A549 (cell line): Measurements from ENCODE around the gene STARD3NL. TPM values are rescaled to one million over a fixed set of nuclear protein-coding genes. Genes with fewer than 3 reads are reported as not detected.

Experiments used
- ATAC-seq, 2 experiments: fragments of 200-7000 bp in 1 of 2; fragments of >200 bp in 1 of 2; cut with Nextera tagmentation in 1 of 2; cut with Tn5 transposase in 1 of 2; 3 replicates each; pipeline versions ENCODE4 v1.8.0 to v1.9.1; 2018 to 2020; ENCODE audit warnings: mild to moderate bottlenecking in 1 of 2, moderate library complexity in 1 of 2
- CTCF ChIA-PET: fragments of 300-600 bp; sonication (Branson Sonifier 250); formaldehyde crosslinking; extraction: SDS; loops from one replicate; lab custom pipeline; 2021; ENCODE audit warnings: antibody characterized with exemption, inconsistent platforms; lab: Yijun Ruan, JAX
- POLR2A ChIA-PET: fragments of 350-600 bp; formaldehyde crosslinking; extraction: SDS; loops from one replicate; lab custom pipeline; 2021; ENCODE audit warnings: antibody characterized with exemption, inconsistent platforms; lab: Yijun Ruan, JAX
- DNase-seq, 2 experiments: peaks; one replicate each; pipeline versions ENCODE4 v3.0.0 to v3.0.0-alpha.2; 2011 to 2016; ENCODE audit warnings: low read depth in 1 of 2, low spot score in 1 of 2
- FAIRE-seq: peaks from 2 replicates; lab custom pipeline; 2011; peaks lifted over from hg19 to GRCh38; lab: Jason Lieb, UNC
- H3K27ac ChIP-seq, 2 experiments: fragments of >200 bp; sonication (Bioruptor Twin); formaldehyde crosslinking; 3 replicates each; pipeline ENCODE4 v1.5.1; 2016 to 2017
- H3K4me1 ChIP-seq: fragments of >200 bp; sonication (Bioruptor Twin); formaldehyde crosslinking; 3 replicates; pipeline ENCODE4 v1.6.1; 2016
- H3K4me2 ChIP-seq: fragments of >200 bp; sonication (Bioruptor Twin); formaldehyde crosslinking; 3 replicates; pipeline ENCODE4 v1.6.1; 2016
- H3K4me3 ChIP-seq: fragments of >200 bp; sonication (Bioruptor Twin); formaldehyde crosslinking; 3 replicates; pipeline ENCODE4 v1.5.1; 2016
- H3K9me3 ChIP-seq: fragments of >200 bp; sonication (Bioruptor Twin); formaldehyde crosslinking; 3 replicates; pipeline ENCODE4 v1.6.1; 2016
- ATOH8 ChIP-seq: fragments of 250-450 bp; sonication (Bioruptor Pico); IDR thresholded peaks from 2 replicates; pipeline ENCODE4 v1.5.0; 2020; ENCODE audit warnings: low read depth, mild to moderate bottlenecking, moderate library complexity
- BCL3 ChIP-seq: fragments of >200 bp; sonication (Bioruptor Twin); formaldehyde crosslinking; IDR thresholded peaks from 3 replicates; pipeline ENCODE4 v1.6.1; 2016
- BHLHE40 ChIP-seq: IDR thresholded peaks from 2 replicates; pipeline ENCODE4 v1.6.1; 2012; ENCODE audit warnings: low read depth, low read length, inconsistent platforms
- CBX2 ChIP-seq: fragments of 200-600 bp; sonication (generic); IDR thresholded peaks from 2 replicates; pipeline ENCODE4 v1.6.1; 2016; ENCODE audit warnings: low read depth, mild to moderate bottlenecking, borderline replicate concordance
- CBX8 ChIP-seq: fragments of 200-600 bp; sonication (generic); IDR thresholded peaks from 2 replicates; pipeline ENCODE4 v1.6.1; 2016
- CTCF ChIP-seq: fragments of >200 bp; sonication (Bioruptor Twin); formaldehyde crosslinking; IDR thresholded peaks from 3 replicates; pipeline ENCODE4 v1.5.1; 2016
- EHF ChIP-seq: fragments of 250-450 bp; sonication (Bioruptor Pico); IDR thresholded peaks from 2 replicates; pipeline ENCODE4 v1.5.0; 2020; ENCODE audit warnings: mild to moderate bottlenecking
- FOXS1 ChIP-seq: fragments of 250-450 bp; sonication (Bioruptor Pico); IDR thresholded peaks from 2 replicates; pipeline ENCODE4 v1.5.0; 2020; ENCODE audit warnings: mild to moderate bottlenecking, moderate library complexity
- GATA3 ChIP-seq: IDR thresholded peaks from 2 replicates; pipeline ENCODE4 v1.6.1; 2012; ENCODE audit warnings: borderline replicate concordance
- HES2 ChIP-seq: fragments of >200 bp; sonication (Bioruptor Twin); formaldehyde crosslinking; IDR thresholded peaks from 2 replicates; pipeline ENCODE4 v1.6.1; 2016
- HOXB13 ChIP-seq: fragments of 250-450 bp; sonication (Bioruptor Pico); IDR thresholded peaks from 2 replicates; pipeline ENCODE4 v1.5.0; 2020; ENCODE audit warnings: low read depth, mild to moderate bottlenecking, moderate library complexity
- KDM1A ChIP-seq: fragments of 200-600 bp; sonication (generic); IDR thresholded peaks from 2 replicates; pipeline ENCODE4 v1.6.1; 2016; ENCODE audit warnings: low read depth, mild to moderate bottlenecking
- MYC ChIP-seq: IDR thresholded peaks from 2 replicates; pipeline ENCODE4 v1.6.1; 2012; ENCODE audit warnings: mild to moderate bottlenecking, inconsistent platforms, low read length, improper control_type of control experiment, borderline replicate concordance
- NPAS2 ChIP-seq: fragments of 250-450 bp; sonication (Bioruptor Pico); IDR thresholded peaks from 2 replicates; pipeline ENCODE4 v1.8.0; 2022; ENCODE audit warnings: mild to moderate bottlenecking, moderate library complexity, borderline replicate concordance
- PHF8 ChIP-seq: fragments of 200-600 bp; sonication (generic); IDR thresholded peaks from 2 replicates; pipeline ENCODE4 v1.6.1; 2016; ENCODE audit warnings: low read depth, mild to moderate bottlenecking, antibody characterized with exemption, moderate library complexity, borderline replicate concordance
- RARB ChIP-seq: fragments of 250-450 bp; sonication (Bioruptor Pico); IDR thresholded peaks from 2 replicates; pipeline ENCODE4 v1.8.0; 2021; ENCODE audit warnings: mild to moderate bottlenecking, moderate library complexity
- REST ChIP-seq: fragments of 200-600 bp; sonication (generic); IDR thresholded peaks from 2 replicates; pipeline ENCODE4 v1.6.1; 2016; ENCODE audit warnings: antibody characterized with exemption, mild to moderate bottlenecking, moderate library complexity
- SMC3 ChIP-seq: fragments of >200 bp; sonication (Bioruptor Twin); formaldehyde crosslinking; IDR thresholded peaks from 3 replicates; pipeline ENCODE4 v1.6.1; 2018; ENCODE audit warnings: inconsistent platforms
- USF2 ChIP-seq: fragments of 450-650 bp; IDR thresholded peaks from 2 replicates; pipeline ENCODE4 v1.6.1; 2014; ENCODE audit warnings: antibody characterized with exemption
- ZNF302 ChIP-seq: fragments of 250-450 bp; sonication (Bioruptor Pico); IDR thresholded peaks from 2 replicates; pipeline ENCODE4 v1.9.0; 2021; ENCODE audit warnings: inconsistent platforms, mild to moderate bottlenecking, moderate library complexity
- WGBS: methylation state at CpG from one replicate; pipeline ENCODE4 v1.1.6; 2017; ENCODE audit errors: missing lambda C conversion rate; 5-methylcytosine and 5-hydroxymethylcytosine counted together
- polyA plus RNA-seq, 4 experiments: library from polyadenylated mRNA; depleted of rRNA in 3 of 4; stranded (reverse); fragments of >200 nt; fragmentation: RNase III in 1 of 4; extraction: RNeasy Plus Mini Kit Qiagen cat#74134 plus additional on column Dnase treatment in 1 of 4; gene quantifications; 2 replicates in 3 of 4; 3 replicates in 1 of 4; pipeline ENCODE4 v1.2.3, GENCODE V29; 2011 to 2017

Gene STARD3NL
- polyA plus RNA-seq, 2 of the 4 experiments (the other 2 are of a cell fraction): 57.9 to 104 TPM

GRCh38 chr7:38220452-38220851 is 42.4 kb downstream of the STARD3NL start:
- Histone ChIP-seq H3K4me2 (no peak overlapping the region), H3K9me3 (no peaks in the 10 kb centered on the region), H3K27ac (no peak overlapping the region), H3K4me3 (no peak overlapping the region), H3K4me1 (peaks cover 14% of the 10 kb centered on the region)
- FAIRE-seq (no peak), ATAC-seq (no peak), DNase-seq (no peak)
- WGBS: 77% methylated on average over 3 of the region's 3 CpGs
- ChIA-PET CTCF (interaction anchor here (1.1 to 5.0 kb wide), 8 partner anchors 9 to 319 kb away, joined by 4 to 47 read pairs (median 14); partner anchors contain the start of gene SFRP4), POLR2A (no interaction called here)
- no peak for TF ChIP-seq USF2
- TF ChIP-seq ZNF302 (CRISPR knock-in tag): no peak
- TF ChIP-seq GATA3: no peak
- TF ChIP-seq MYC: no peak
- TF ChIP-seq SMC3: no peak
- no peak for TF ChIP-seq ATOH8
- no peak for TF ChIP-seq PHF8
- no peak for TF ChIP-seq CBX2
- no peak for TF ChIP-seq CBX8
- no peak for TF ChIP-seq KDM1A
- TF ChIP-seq CTCF: no peak
- no peak for TF ChIP-seq RARB (CRISPR knock-in tag)
- TF ChIP-seq REST: no peak
- no peak for TF ChIP-seq BHLHE40
- TF ChIP-seq HOXB13 (CRISPR knock-in tag): no peak
- no peak for TF ChIP-seq NPAS2
- TF ChIP-seq EHF: no peak
- no peak for TF ChIP-seq BCL3
- no peak for TF ChIP-seq FOXS1 (CRISPR knock-in tag)
- TF ChIP-seq HES2: no peak
- TF ChIP-seq, all 56 proteins: peak for 0
